Endothelial cell of umbilical vein (primary cell): ENCODE measurements around the gene DOCK1.

Source experiments
- CTCF ChIP-seq, 2 donors: IDR thresholded peaks; 1 replicate in 1 of 2; 2 replicates in 1 of 2; pipeline ENCODE4 v1.5.1; 2011; ENCODE audit warnings: low read length in 2 of 2, mild to moderate bottlenecking in 2 of 2, moderate library complexity in 2 of 2, control low read depth in 1 of 2, inconsistent platforms in 1 of 2, low read depth in 1 of 2; ENCODE audit not compliant: insufficient read depth in 1 of 2; ENCODE audit errors: extremely low read depth in 1 of 2
- EZH2 ChIP-seq: IDR thresholded peaks from 2 replicates; pipeline ENCODE4 v1.6.1; 2012; ENCODE audit warnings: borderline replicate concordance, low read depth, mild to moderate bottlenecking, moderate library complexity, low read length, inconsistent platforms; ENCODE audit not compliant: severe bottlenecking
- MAX ChIP-seq: IDR thresholded peaks from 2 replicates; pipeline ENCODE4 v1.6.1; 2011; ENCODE audit not compliant: insufficient read depth, insufficient read length
- POLR2A ChIP-seq: IDR thresholded peaks from 2 replicates; pipeline ENCODE4 v1.6.1; 2012; ENCODE audit warnings: low read depth, mild to moderate bottlenecking, control low read depth, low read length
- POLR2AphosphoS5 ChIP-seq: IDR thresholded peaks from 2 replicates; pipeline ENCODE4 v1.6.1; 2012; ENCODE audit warnings: low read depth, mild to moderate bottlenecking, control low read depth, low read length, moderate library complexity; ENCODE audit not compliant: insufficient read depth

GRCh38 chr10:127011174-127011573, 105.9 kb downstream of the DOCK1 start:
- TF ChIP-seq CTCF (IDR thresholded peaks at IDR 0.05; ENCODE audit: extremely low read depth in 1 of 2, insufficient read depth in 1 of 2, low read depth in 1 of 2, low read length in 2 of 2) (no peak), EZH2 (no peak), MAX (no peak), POLR2AphosphoS5 (no peak), POLR2A (no peak)
